SK-N-SH (cell line): Measurements from ENCODE around the gene SLC12A4. TPM values are rescaled to one million over a fixed set of nuclear protein-coding genes. Genes with fewer than 3 reads are reported as not detected.
"Not testable (repeated sequence)": the region's sequence is repeated elsewhere in the genome, so short reads cannot be mapped to it uniquely, and the experiment has no call there.

Experiments
- CTCF ChIA-PET: fragments of 300-600, 350-600 bp; formaldehyde crosslinking; extraction: SDS; loops from one replicate; lab custom pipeline; 2021; lab: Yijun Ruan, JAX
- POLR2A ChIA-PET: fragments of 350-600 bp; sonication (Branson Sonifier 250); formaldehyde crosslinking; extraction: SDS; loops from one replicate; lab custom pipeline; 2020; ENCODE audit warnings: antibody characterized with exemption, inconsistent platforms; lab: Yijun Ruan, JAX
- DNase-seq: peaks from one replicate; pipeline ENCODE4 v3.0.0; 2012
- H2AFZ ChIP-seq: fragments of 200-600 bp; sonication (generic); 2 replicates; pipeline ENCODE4 v1.8.1; 2016; ENCODE audit warnings: antibody characterized with exemption, mild to moderate bottlenecking, low read depth
- H3F3A ChIP-seq: fragments of 200-600 bp; sonication (generic); replicated peaks from 2 replicates; pipeline ENCODE3; 2016; ENCODE audit warnings: antibody characterized with exemption, mild to moderate bottlenecking; ENCODE audit not compliant: insufficient read depth
- H3K27ac ChIP-seq, 2 experiments: fragments of 200-500 bp in 1 of 2; fragments of 200-600 bp in 1 of 2; sonication (Bioruptor generic) in 1 of 2; sonication (generic), shearing (Covaris generic) in 1 of 2; 2 replicates each; pipeline versions ENCODE4 v1.5.1 to v1.6.1; 2014 to 2016; ENCODE audit warnings: low read depth in 2 of 2, inconsistent platforms in 1 of 2, low read length in 1 of 2, mild to moderate bottlenecking in 1 of 2, mixed read lengths in 1 of 2
- H3K27me3 ChIP-seq: fragments of 200-600 bp; sonication (generic), shearing (Covaris generic); 2 replicates; pipeline ENCODE4 v1.6.1; 2016; ENCODE audit warnings: mixed run types; ENCODE audit not compliant: insufficient read depth
- H3K36me3 ChIP-seq, 2 experiments: fragments of 200-500 bp in 1 of 2; fragments of 200-600 bp in 1 of 2; sonication (Bioruptor generic) in 1 of 2; sonication (generic) in 1 of 2; replicated peaks in 1 of 2; 2 replicates each; pipeline versions ENCODE3 to v1.5.1; 2014 to 2016; ENCODE audit warnings: low read length in 1 of 2, mild to moderate bottlenecking in 1 of 2; ENCODE audit not compliant: insufficient read depth in 2 of 2, control insufficient read depth in 1 of 2
- H3K4me1 ChIP-seq, 2 experiments: fragments of 200-500 bp in 1 of 2; fragments of 200-600 bp in 1 of 2; sonication (Bioruptor generic) in 1 of 2; sonication (generic), shearing (Covaris generic) in 1 of 2; 2 replicates each; pipeline versions ENCODE4 v1.5.1 to v1.6.1; 2014 to 2016; ENCODE audit warnings: low read depth in 1 of 2, low read length in 1 of 2, mixed run types in 1 of 2; ENCODE audit not compliant: insufficient read depth in 2 of 2, control insufficient read depth in 1 of 2
- H3K4me2 ChIP-seq: fragments of 200-600 bp; sonication (generic), shearing (Covaris generic); 2 replicates; pipeline ENCODE4 v1.6.1; 2017; ENCODE audit warnings: mixed run types
- H3K4me3 ChIP-seq, 2 experiments: fragments of 200-500 bp in 1 of 2; fragments of 200-600 bp in 1 of 2; sonication (Bioruptor generic) in 1 of 2; sonication (generic), shearing (Covaris generic) in 1 of 2; 2 replicates each; pipeline versions ENCODE4 v1.5.1 to v1.8.1; 2014 to 2016; ENCODE audit warnings: low read depth in 2 of 2, inconsistent platforms in 1 of 2, low read length in 1 of 2, mild to moderate bottlenecking in 1 of 2, mixed read lengths in 1 of 2, moderate library complexity in 1 of 2
- H3K79me2 ChIP-seq: fragments of 200-600 bp; sonication (generic); 2 replicates; pipeline ENCODE4 v1.8.1; 2017; ENCODE audit warnings: mild to moderate bottlenecking; ENCODE audit not compliant: insufficient read depth
- H3K9ac ChIP-seq: fragments of 200-600 bp; sonication (generic); 2 replicates; pipeline ENCODE4 v1.6.1; 2017; ENCODE audit warnings: mixed run types
- H3K9me2 ChIP-seq: fragments of 200-600 bp; sonication (generic); 2 replicates; pipeline ENCODE4 v1.6.1; 2017; ENCODE audit warnings: mixed run types
- H3K9me3 ChIP-seq: fragments of 200-600 bp; sonication (generic); 2 replicates; pipeline ENCODE4 v1.6.1; 2017; ENCODE audit warnings: mixed run types, mild to moderate bottlenecking, moderate library complexity
- H4K20me1 ChIP-seq: fragments of 200-600 bp; sonication (generic); 2 replicates; pipeline ENCODE4 v1.6.1; 2017; ENCODE audit warnings: mild to moderate bottlenecking, mixed run types; ENCODE audit not compliant: insufficient read depth
- CHD2 ChIP-seq: fragments of 150-350 bp; IDR thresholded peaks from 2 replicates; pipeline ENCODE4 v1.6.1; 2018; ENCODE audit warnings: low read length; ENCODE audit not compliant: partially characterized antibody
- CTCF ChIP-seq: fragments of 200-600 bp; sonication (generic); IDR thresholded peaks from 2 replicates; pipeline ENCODE4 v1.6.1; 2017; ENCODE audit warnings: antibody characterized with exemption, mild to moderate bottlenecking, moderate library complexity
- EZH2phosphoT487 ChIP-seq: fragments of 200-600 bp; sonication (generic); IDR thresholded peaks from 2 replicates; pipeline ENCODE4 v1.6.1; 2017; ENCODE audit warnings: low read depth, mixed run types, mild to moderate bottlenecking, antibody characterized with exemption, moderate library complexity, borderline replicate concordance
- FOXJ3 ChIP-seq: sonication (generic); formaldehyde crosslinking; IDR thresholded peaks from 2 replicates; pipeline ENCODE4 v1.5.1; 2020; ENCODE audit warnings: mild to moderate bottlenecking, missing genetic modification reagents
- MEF2A ChIP-seq: IDR thresholded peaks from 2 replicates; pipeline ENCODE4 v1.4.0; 2012; ENCODE audit warnings: low read depth, borderline replicate concordance
- POLR2AphosphoS5 ChIP-seq: IDR thresholded peaks from 2 replicates; pipeline ENCODE4 v1.6.1; 2012; ENCODE audit warnings: low read depth, low read length
- RXRA ChIP-seq: IDR thresholded peaks from 2 replicates; pipeline ENCODE4 v1.4.0; 2012; ENCODE audit warnings: low read depth, mild to moderate bottlenecking, borderline replicate concordance
- SIN3A ChIP-seq: IDR thresholded peaks from 2 replicates; pipeline ENCODE4 v1.6.1; 2012; ENCODE audit warnings: low read depth, mild to moderate bottlenecking, low read length, moderate library complexity, borderline replicate concordance
- TAF1 ChIP-seq: IDR thresholded peaks from 2 replicates; pipeline ENCODE4 v1.6.1; 2012; ENCODE audit warnings: low read depth, mild to moderate bottlenecking, low read length, moderate library complexity, borderline replicate concordance
- TCF12 ChIP-seq: IDR thresholded peaks from 2 replicates; pipeline ENCODE4 v1.4.0; 2012
- TEAD4 ChIP-seq: IDR thresholded peaks from 2 replicates; pipeline ENCODE4 v1.4.0; 2012; ENCODE audit warnings: mild to moderate bottlenecking, borderline replicate concordance; ENCODE audit not compliant: insufficient read depth
- USF1 ChIP-seq: IDR thresholded peaks from 2 replicates; pipeline ENCODE4 v1.4.0; 2012; ENCODE audit warnings: low read depth, borderline replicate concordance
- ZBTB33 ChIP-seq: IDR thresholded peaks from 2 replicates; pipeline ENCODE4 v1.4.0; 2012; ENCODE audit warnings: low read depth, borderline replicate concordance
- WGBS: methylation state at CpG from one replicate; pipeline ENCODE4 v1.1.6; 2017; ENCODE audit warnings: low lambda C conversion rate; 5-methylcytosine and 5-hydroxymethylcytosine counted together
- polyA plus RNA-seq, 3 experiments: library from polyadenylated mRNA; depleted of rRNA; stranded (reverse); fragments of >200 nt; gene quantifications; 2 replicates each; pipeline ENCODE4 v1.2.3, GENCODE V29; 2012

Gene SLC12A4
- polyA plus RNA-seq, 1 of the 3 experiments (the other 2 are of a cell fraction), result 75.8 TPM

- H3F3A ChIP-seq, result peaks cover 27% of the 10 kb centered on the region
- DNase-seq, result no peak
- no peaks in the 10 kb centered on the region for H3K27me3 ChIP-seq
- peaks cover 28% of the 10 kb centered on the region for H3K79me2 ChIP-seq
- TF ChIP-seq MEF2A (no peak), RXRA (no peak), ZBTB33 (no peak), EZH2phosphoT487 (no peak), CTCF (no peak), FOXJ3 (CRISPR knock-in tag) (no peak), CHD2 (no peak), SIN3A (no peak), TCF12 (no peak), TEAD4 (no peak), TAF1 (no peak), POLR2AphosphoS5 (0 out of 2 replicates have a peak, but pooled peaks have one; percentile 4), USF1 (peak; percentile 55; the same call in 1 of the 2 replicates)
- H3K4me3 ChIP-seq, result no peak overlapping the region
- peaks cover 5 to 34% of the 10 kb centered on the region in 2 experiments; a peak in 2 of 4 replicates for H3K4me1 ChIP-seq
- no peaks in the 10 kb centered on the region for H3K9me3 ChIP-seq
- no peak overlapping the region; a peak in 1 of 4 replicates for H3K27ac ChIP-seq
- no peak overlapping the region for H2AFZ ChIP-seq
- ChIA-PET POLR2A (interaction anchor here (0.6 to 1.4 kb wide), 4 partner anchors 10 to 27 kb away, joined by 3 to 6 read pairs (median 4); no protein-coding TSS in a partner anchor), CTCF (interaction anchor here (0.9 to 28.1 kb wide), 6 partner anchors 8 to 289 kb away, joined by 3 to 564 read pairs (median 25); partner anchors contain the start of genes CTRL, EDC4, NRN1L and PSKH1)
- no peaks in the 10 kb centered on the region for H3K9me2 ChIP-seq
- H4K20me1 ChIP-seq, result peaks cover 13% of the 10 kb centered on the region; the same call in 1 of the 2 replicates
- WGBS, result 93% methylated on average over 24 of the region's 33 CpGs
- no peak overlapping the region for H3K4me2 ChIP-seq
- H3K9ac ChIP-seq, result no peak overlapping the region
- peaks cover 12 to 26% of the 10 kb centered on the region in 2 experiments for H3K36me3 ChIP-seq
Observed at GRCh38 chr16:67939507-67940445, 28.7 kb downstream of the SLC12A4 start.

GRCh38 chr16:67937713-67938112 is 30.7 kb downstream of the SLC12A4 start:
- H3K9me3 ChIP-seq, H3K4me3 ChIP-seq, H3K9me2 ChIP-seq, H2AFZ ChIP-seq, H3K27me3 ChIP-seq, H3K27ac ChIP-seq, POLR2A ChIA-PET, H3K9ac ChIP-seq, DNase-seq: not testable (repeated sequence)
- Histone ChIP-seq H3F3A (peaks cover 27% of the 10 kb centered on the region), H3K79me2 (peaks cover 28% of the 10 kb centered on the region), H3K4me2 (peak overlapping the region; percentile 99), H3K4me1 (peaks cover 11 to 38% of the 10 kb centered on the region in 2 experiments; a peak in 2 of 4 replicates), H3K36me3 (peaks cover 10 to 11% of the 10 kb centered on the region in 2 experiments), H4K20me1 (peaks cover 11% of the 10 kb centered on the region; the same call in 1 of the 2 replicates)
- CTCF ChIA-PET, result interaction anchor here (1.1 to 28.1 kb wide), 3 partner anchors 54 to 417 kb away, joined by 4 to 564 read pairs (median 5); partner anchors contain the start of genes EDC4, NRN1L and PSKH1
- 95% methylated on average over 5 of the region's 5 CpGs for WGBS
